Mammary epithelial cell (primary cell): ENCODE data around the gene RGS19.

Source experiments
- EZH2 ChIP-seq: IDR thresholded peaks from 2 replicates; pipeline ENCODE4 v1.6.1; 2012; ENCODE audit warnings: low read length, inconsistent platforms, borderline replicate concordance
- TF ChIP-seq, protein P1 (sequence below), 2 donors: IDR thresholded peaks in 1 of 2; conservative IDR thresholded peaks in 1 of 2; 2 replicates each; pipeline ENCODE4 v1.5.1; 2011 to 2012; ENCODE audit warnings: inconsistent platforms in 2 of 2, low read length in 2 of 2, mild to moderate bottlenecking in 2 of 2, control low read depth in 1 of 2, low read depth in 1 of 2; ENCODE audit not compliant: insufficient read depth in 1 of 2; ENCODE audit errors: extremely low read depth in 1 of 2

DNA sequence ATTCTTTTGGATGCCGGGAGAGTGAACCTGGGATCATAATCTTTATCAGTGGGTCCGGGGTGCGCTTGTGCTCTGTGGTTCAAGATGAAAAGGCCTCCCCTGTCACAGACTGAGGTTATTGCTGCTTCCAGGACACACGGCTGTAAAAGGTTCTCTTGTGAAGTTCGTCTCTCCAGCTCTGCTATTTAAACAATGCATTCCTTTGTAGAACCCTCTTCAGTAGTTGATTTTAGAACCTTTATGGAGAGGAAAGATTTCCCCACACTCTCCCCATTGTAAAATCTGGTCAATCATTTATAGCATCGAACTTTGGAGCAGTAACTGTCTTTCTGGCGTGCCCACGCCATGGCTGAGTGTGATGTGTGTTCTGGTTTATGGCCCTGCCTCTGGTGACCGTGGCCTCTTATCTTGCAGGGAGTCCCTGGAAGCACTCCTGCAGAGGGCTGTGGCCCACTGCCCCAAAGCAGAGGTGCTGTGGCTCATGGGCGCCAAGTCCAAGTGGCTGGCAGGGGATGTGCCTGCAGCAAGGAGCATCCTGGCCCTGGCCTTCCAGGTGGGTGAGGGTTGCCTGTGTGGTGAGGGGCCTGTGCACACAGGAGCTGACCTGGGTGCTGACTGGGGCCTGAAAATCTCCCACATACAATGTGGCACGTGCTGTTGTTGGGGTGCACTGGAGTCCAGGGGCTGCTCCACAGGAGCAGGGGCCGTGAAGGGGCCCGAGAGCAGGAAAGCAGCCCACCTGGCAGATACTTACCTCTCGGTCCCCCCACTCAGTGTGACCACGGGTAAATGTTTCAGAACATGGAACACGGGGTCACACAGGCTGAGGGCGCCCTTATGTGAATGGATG, 55.0 kb downstream of the RGS19 start:
- TF ChIP-seq, protein P1, sequence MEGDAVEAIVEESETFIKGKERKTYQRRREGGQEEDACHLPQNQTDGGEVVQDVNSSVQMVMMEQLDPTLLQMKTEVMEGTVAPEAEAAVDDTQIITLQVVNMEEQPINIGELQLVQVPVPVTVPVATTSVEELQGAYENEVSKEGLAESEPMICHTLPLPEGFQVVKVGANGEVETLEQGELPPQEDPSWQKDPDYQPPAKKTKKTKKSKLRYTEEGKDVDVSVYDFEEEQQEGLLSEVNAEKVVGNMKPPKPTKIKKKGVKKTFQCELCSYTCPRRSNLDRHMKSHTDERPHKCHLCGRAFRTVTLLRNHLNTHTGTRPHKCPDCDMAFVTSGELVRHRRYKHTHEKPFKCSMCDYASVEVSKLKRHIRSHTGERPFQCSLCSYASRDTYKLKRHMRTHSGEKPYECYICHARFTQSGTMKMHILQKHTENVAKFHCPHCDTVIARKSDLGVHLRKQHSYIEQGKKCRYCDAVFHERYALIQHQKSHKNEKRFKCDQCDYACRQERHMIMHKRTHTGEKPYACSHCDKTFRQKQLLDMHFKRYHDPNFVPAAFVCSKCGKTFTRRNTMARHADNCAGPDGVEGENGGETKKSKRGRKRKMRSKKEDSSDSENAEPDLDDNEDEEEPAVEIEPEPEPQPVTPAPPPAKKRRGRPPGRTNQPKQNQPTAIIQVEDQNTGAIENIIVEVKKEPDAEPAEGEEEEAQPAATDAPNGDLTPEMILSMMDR (conservative IDR thresholded peaks at IDR 0.05 in 1 of 2, IDR thresholded peaks at IDR 0.05 in 1 of 2; ENCODE audit: extremely low read depth in 1 of 2, insufficient read depth in 1 of 2, low read depth in 1 of 2, low read length in 2 of 2), result no peak
- no peak for TF ChIP-seq EZH2
